HUES48 (cell line): ENCODE results near the gene COL1A1.

Experiments
- H3K27ac ChIP-seq: one replicate; pipeline ENCODE4 v1.7.0; 2013; ENCODE audit warnings: low read depth, low read length, inconsistent platforms
- H3K27me3 ChIP-seq: 2 replicates; pipeline ENCODE4 v1.6.1; 2013; ENCODE audit warnings: mild to moderate bottlenecking, low read length; ENCODE audit not compliant: control insufficient read depth, insufficient read depth
- H3K36me3 ChIP-seq: 2 replicates; pipeline ENCODE4 v1.6.1; 2013; ENCODE audit warnings: low read length; ENCODE audit not compliant: control insufficient read depth, insufficient read depth
- H3K4me1 ChIP-seq: 2 replicates; pipeline ENCODE4 v1.6.1; 2013; ENCODE audit warnings: mild to moderate bottlenecking, low read length; ENCODE audit not compliant: control insufficient read depth, insufficient read depth
- H3K4me3 ChIP-seq: 2 replicates; pipeline ENCODE4 v1.5.1; 2013; ENCODE audit warnings: mild to moderate bottlenecking, low read depth, low read length
- H3K9ac ChIP-seq: 2 replicates; pipeline ENCODE4 v1.6.1; 2013; ENCODE audit warnings: mild to moderate bottlenecking, low read depth, low read length, moderate library complexity
- H3K9me3 ChIP-seq: 2 replicates; pipeline ENCODE4 v1.6.1; 2013; ENCODE audit warnings: low read length; ENCODE audit not compliant: control insufficient read depth, insufficient read depth

COL1A1 gene

GRCh38 chr17:50176559-50177357 lies 24.7 kb downstream of the COL1A1 start:
- H3K9ac ChIP-seq, result no peak overlapping the region
- H3K4me1 ChIP-seq, result peaks cover 14% of the 10 kb centered on the region
- H3K4me3 ChIP-seq, result no peak overlapping the region
- no peak overlapping the region for H3K27ac ChIP-seq
- no peaks in the 10 kb centered on the region for H3K36me3 ChIP-seq
- H3K27me3 ChIP-seq, result no peaks in the 10 kb centered on the region
- H3K9me3 ChIP-seq, result no peaks in the 10 kb centered on the region

DNA sequence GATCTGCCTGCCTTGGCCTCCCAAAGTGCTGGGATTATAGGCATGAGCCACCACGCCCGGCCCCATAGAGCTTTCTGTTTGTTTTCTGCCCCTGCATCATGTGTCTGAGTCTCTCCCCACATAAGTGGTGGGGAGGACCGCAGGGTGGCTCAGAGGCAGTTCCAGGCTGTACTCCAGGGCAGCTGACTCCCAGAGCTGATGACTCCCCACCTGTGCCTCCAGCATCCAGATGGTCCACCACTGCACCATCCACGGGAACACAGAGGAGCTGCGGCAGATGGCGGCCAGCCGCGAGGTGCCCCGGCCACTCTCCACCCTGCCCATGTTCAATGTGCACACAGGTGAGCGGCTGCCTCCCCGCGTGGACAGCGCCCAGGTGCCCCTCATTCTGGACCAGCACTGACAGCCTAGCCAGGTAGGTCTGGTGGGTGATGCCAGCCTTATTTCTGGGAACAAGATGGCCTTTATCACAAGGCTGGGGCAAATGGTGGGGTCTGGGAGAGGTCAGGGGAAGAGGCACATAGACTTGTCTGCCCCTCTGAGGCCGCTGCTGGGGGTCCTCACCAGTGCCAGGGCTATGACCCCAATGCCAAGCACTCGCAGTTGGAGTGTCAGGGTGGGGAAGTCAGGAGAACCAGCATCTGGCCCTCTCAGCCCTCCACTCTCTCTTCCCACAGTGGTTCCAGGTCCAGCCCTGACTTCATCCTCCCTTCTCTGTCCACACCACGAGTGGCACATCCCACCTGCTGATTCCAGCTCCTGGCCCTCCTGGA lies 26.2 kb downstream of the COL1A1 start:
- no peaks in the 10 kb centered on the region for H3K9me3 ChIP-seq
- no peak overlapping the region for H3K9ac ChIP-seq
- no peak overlapping the region for H3K27ac ChIP-seq
- no peaks in the 10 kb centered on the region for H3K27me3 ChIP-seq
- no peaks in the 10 kb centered on the region for H3K36me3 ChIP-seq
- H3K4me3 ChIP-seq, result no peak overlapping the region
- H3K4me1 ChIP-seq, result peaks cover 14% of the 10 kb centered on the region

- Histone ChIP-seq H3K36me3 (no peaks in the 10 kb centered on the region), H3K27me3 (no peaks in the 10 kb centered on the region), H3K9ac (no peak overlapping the region), H3K4me3 (no peak overlapping the region), H3K4me1 (peaks cover 14% of the 10 kb centered on the region), H3K9me3 (no peaks in the 10 kb centered on the region), H3K27ac (no peak overlapping the region)
These were observed 27.0 kb downstream of the COL1A1 start for GRCh38 chr17:50174444-50174843.

- peak overlapping the region; percentile 52 for H3K27ac ChIP-seq
- no peaks in the 10 kb centered on the region for H3K36me3 ChIP-seq
- H3K9me3 ChIP-seq, result no peaks in the 10 kb centered on the region
- no peak overlapping the region for H3K4me3 ChIP-seq
- peaks cover 10% of the 10 kb centered on the region for H3K4me1 ChIP-seq
- H3K9ac ChIP-seq, result no peak overlapping the region
- no peaks in the 10 kb centered on the region for H3K27me3 ChIP-seq
These were observed 28.0 kb downstream of the COL1A1 start for GRCh38 chr17:50173335-50173941.

DNA sequence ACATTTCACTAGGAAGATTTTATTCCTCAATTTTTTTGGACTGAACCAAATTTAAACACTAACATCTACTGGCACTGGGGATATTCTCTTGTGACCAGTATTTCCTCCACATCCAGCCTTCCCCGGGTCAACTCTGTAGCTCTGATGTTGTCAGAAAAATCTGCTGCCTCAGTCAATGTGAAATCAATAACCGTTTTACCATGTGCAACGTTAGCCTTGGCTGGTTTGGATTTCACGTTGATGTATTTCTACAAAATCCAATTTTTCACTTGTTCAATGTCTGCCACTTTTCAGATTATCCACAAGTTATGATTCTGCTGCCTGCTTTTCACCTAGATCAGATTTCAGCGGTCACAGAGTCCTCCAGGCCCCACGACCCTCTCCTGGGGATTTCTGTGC lies 28.5 kb downstream of the COL1A1 start:
- H3K9ac ChIP-seq, result no peak overlapping the region
- no peaks in the 10 kb centered on the region for H3K9me3 ChIP-seq
- H3K27me3 ChIP-seq, result no peaks in the 10 kb centered on the region
- peak overlapping the region; percentile 52 for H3K27ac ChIP-seq
- no peak overlapping the region for H3K4me3 ChIP-seq
- no peaks in the 10 kb centered on the region for H3K36me3 ChIP-seq
- peaks cover 5% of the 10 kb centered on the region for H3K4me1 ChIP-seq

DNA sequence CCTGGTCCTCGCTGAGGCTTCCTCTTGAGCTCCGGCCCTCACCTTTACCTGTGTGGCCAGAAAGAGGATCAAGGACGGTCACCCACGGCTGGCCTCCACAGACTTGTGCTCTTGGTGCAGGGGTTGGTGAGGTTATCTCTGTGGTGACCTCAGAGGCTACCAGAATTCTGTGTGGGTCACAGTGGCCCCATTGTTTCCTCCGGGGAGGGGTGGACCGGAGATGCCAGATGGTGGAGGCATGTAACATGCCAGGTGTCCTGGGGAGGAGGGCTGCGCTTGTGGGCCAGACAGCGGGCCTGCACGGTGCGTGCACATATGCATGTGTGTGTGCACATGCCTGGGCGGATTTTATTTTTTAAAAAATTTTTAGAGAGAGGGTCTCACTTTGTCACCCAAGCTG lies 29.3 kb downstream of the COL1A1 start:
- no peaks in the 10 kb centered on the region for H3K4me1 ChIP-seq
- H3K36me3 ChIP-seq, result no peaks in the 10 kb centered on the region

DNA sequence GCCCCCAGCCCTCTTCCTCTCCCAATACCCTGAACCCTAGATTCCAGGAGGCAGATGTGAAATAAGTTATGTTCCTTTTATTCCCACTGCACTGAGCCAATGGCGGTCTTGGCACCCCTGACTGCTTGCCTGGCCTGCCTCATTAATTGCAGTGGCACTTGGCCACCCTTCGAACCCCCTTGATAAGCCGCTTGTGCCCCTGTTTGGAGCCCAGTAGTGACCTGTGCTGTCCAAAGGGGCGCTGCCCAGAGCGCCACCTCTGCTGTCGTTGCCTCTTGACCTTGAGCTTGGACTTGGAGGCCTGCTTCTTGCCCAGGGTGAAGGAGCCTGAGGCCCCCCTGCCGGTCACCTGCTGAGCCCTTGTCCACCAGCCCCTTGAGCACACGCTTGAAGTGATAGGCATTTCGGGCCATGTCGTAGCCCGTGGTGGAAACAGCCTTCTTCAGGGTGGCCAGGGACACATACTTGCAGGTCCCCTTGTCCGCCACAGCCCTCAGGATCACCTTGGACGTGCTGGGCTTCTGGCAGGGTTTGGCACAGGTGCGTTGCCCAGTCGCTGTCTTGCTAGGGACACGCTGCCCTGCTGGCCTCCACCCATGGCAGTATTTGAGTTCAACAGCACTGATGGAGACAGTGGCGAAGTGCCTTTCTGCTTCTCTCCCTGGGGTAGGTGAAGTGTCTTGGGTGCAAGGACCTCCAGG lies 29.9 kb downstream of the COL1A1 start:
- H3K4me1 ChIP-seq, result no peaks in the 10 kb centered on the region
- no peaks in the 10 kb centered on the region for H3K9me3 ChIP-seq
- H3K27me3 ChIP-seq, result no peaks in the 10 kb centered on the region
- H3K9ac ChIP-seq, result no peak overlapping the region
- no peaks in the 10 kb centered on the region for H3K36me3 ChIP-seq
- no peak overlapping the region for H3K27ac ChIP-seq
- no peak overlapping the region for H3K4me3 ChIP-seq

More for the DNA sequence above, 29.3 kb downstream of the COL1A1 start:
- Histone ChIP-seq H3K4me3 (no peak overlapping the region), H3K27me3 (no peaks in the 10 kb centered on the region), H3K9me3 (no peaks in the 10 kb centered on the region), H3K9ac (no peak overlapping the region), H3K27ac (no peak overlapping the region)

- H3K9me3 ChIP-seq, result no peaks in the 10 kb centered on the region
- H3K27ac ChIP-seq, result no peak overlapping the region
- H3K9ac ChIP-seq, result no peak overlapping the region
- H3K4me3 ChIP-seq, result no peak overlapping the region
- no peaks in the 10 kb centered on the region for H3K36me3 ChIP-seq
- H3K27me3 ChIP-seq, result no peaks in the 10 kb centered on the region
- H3K4me1 ChIP-seq, result no peaks in the 10 kb centered on the region
These were observed 30.6 kb downstream of the COL1A1 start for GRCh38 chr17:50170662-50171370.

DNA sequence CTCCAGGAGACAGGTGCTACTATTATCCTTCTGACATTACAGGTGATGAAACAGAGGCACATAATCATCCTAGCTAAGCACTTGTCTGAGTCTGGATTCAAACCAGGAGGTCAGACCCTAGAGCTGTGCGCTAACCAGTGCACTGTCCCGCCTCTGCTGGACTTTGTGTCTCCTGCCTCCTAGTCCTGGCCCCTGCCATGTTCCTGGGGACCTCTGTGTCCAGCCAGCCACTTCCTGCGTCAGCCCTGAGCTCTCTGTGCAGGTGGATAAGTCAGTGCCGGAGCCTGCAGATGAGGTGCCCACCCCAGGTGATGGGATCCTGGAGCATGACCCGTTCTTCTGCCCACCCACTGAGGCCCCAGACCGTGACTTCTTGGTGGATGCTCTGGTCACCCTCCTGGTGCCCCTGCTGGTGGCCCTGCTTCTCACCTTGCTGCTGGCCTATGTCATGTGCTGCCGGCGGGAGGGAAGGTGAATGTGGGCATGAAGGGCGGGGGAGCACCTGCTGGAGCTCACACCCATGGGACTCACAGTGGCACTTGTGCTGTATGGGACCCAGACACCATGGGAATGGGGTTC lies 31.5 kb downstream of the COL1A1 start:
- H3K9ac ChIP-seq, result no peak overlapping the region
- no peaks in the 10 kb centered on the region for H3K4me1 ChIP-seq
- no peaks in the 10 kb centered on the region for H3K9me3 ChIP-seq
- no peak overlapping the region for H3K4me3 ChIP-seq
- H3K36me3 ChIP-seq, result no peaks in the 10 kb centered on the region
- no peak overlapping the region for H3K27ac ChIP-seq
- no peaks in the 10 kb centered on the region for H3K27me3 ChIP-seq

- H3K27ac ChIP-seq, result no peak overlapping the region
- H3K9ac ChIP-seq, result no peak overlapping the region
- no peaks in the 10 kb centered on the region for H3K36me3 ChIP-seq
- no peaks in the 10 kb centered on the region for H3K9me3 ChIP-seq
- no peaks in the 10 kb centered on the region for H3K4me1 ChIP-seq
- no peaks in the 10 kb centered on the region for H3K27me3 ChIP-seq
- no peak overlapping the region for H3K4me3 ChIP-seq
These were observed 32.2 kb downstream of the COL1A1 start for GRCh38 chr17:50169121-50169764.
